ENCODE measurements around the gene AVPR1B.

AVPR1B gene

GRCh38 chr1:206114692-206115640 is 2.2 kb downstream of the AVPR1B start:
- in situ Hi-C loops (cut with HindIII; ENCODE audit: low sequenced_read_pairs): loop anchor here (5.0 to 25.0 kb wide), 2 partner anchors 138 to 203 kb away; no protein-coding TSS in a partner anchor

GRCh38 chr1:206112600-206113301 is 4.4 kb downstream of the AVPR1B start:
- in situ Hi-C loops (cut with HindIII; ENCODE audit: low sequenced_read_pairs): loop anchor here (5.0 to 25.0 kb wide), 2 partner anchors 135 to 200 kb away; no protein-coding TSS in a partner anchor

GRCh38 chr1:206111271-206111927 is 5.8 kb downstream of the AVPR1B start:
- in situ Hi-C loops (cut with HindIII; ENCODE audit: low sequenced_read_pairs): loop anchor here (5.0 to 25.0 kb wide), 2 partner anchors 134 to 199 kb away; no protein-coding TSS in a partner anchor

GRCh38 chr1:206110820-206111219 is 6.4 kb downstream of the AVPR1B start:
- in situ Hi-C loops (cut with HindIII; ENCODE audit: low sequenced_read_pairs): loop anchor here (5.0 to 25.0 kb wide), 2 partner anchors 134 to 199 kb away; no protein-coding TSS in a partner anchor

- in situ Hi-C loops (cut with HindIII; ENCODE audit: low sequenced_read_pairs): loop anchor here (5.0 to 25.0 kb wide), 2 partner anchors 133 to 198 kb away; no protein-coding TSS in a partner anchor
Observed at GRCh38 chr1:206110161-206110560, 7.0 kb downstream of the AVPR1B start.

GRCh38 chr1:206109718-206110117 is 7.5 kb downstream of the AVPR1B start:
- in situ Hi-C loops (cut with HindIII; ENCODE audit: low sequenced_read_pairs): loop anchor here (5.0 to 25.0 kb wide), 2 partner anchors 132 to 197 kb away; no protein-coding TSS in a partner anchor

- in situ Hi-C loops (cut with HindIII; ENCODE audit: low sequenced_read_pairs): loop anchor here (25.0 kb wide), 1 partner anchor 196 kb away; no protein-coding TSS in a partner anchor
Observed at GRCh38 chr1:206108635-206109034, 8.6 kb downstream of the AVPR1B start.

GRCh38 chr1:206107168-206107544 is 10.0 kb downstream of the AVPR1B start:
- in situ Hi-C loops (cut with HindIII; ENCODE audit: low sequenced_read_pairs): loop anchor here (25.0 kb wide), 1 partner anchor 195 kb away; no protein-coding TSS in a partner anchor

GRCh38 chr1:206106328-206107167 is 10.6 kb downstream of the AVPR1B start:
- in situ Hi-C loops (cut with HindIII; ENCODE audit: low sequenced_read_pairs): loop anchor here (25.0 kb wide), 1 partner anchor 194 kb away; no protein-coding TSS in a partner anchor

- in situ Hi-C loops (cut with HindIII; ENCODE audit: low sequenced_read_pairs): loop anchor here (25.0 kb wide), 1 partner anchor 193 kb away; no protein-coding TSS in a partner anchor
Observed at GRCh38 chr1:206105464-206105995, 11.7 kb downstream of the AVPR1B start.

GRCh38 chr1:206103979-206104378 is 13.2 kb downstream of the AVPR1B start:
- in situ Hi-C loops (cut with HindIII; ENCODE audit: low sequenced_read_pairs): loop anchor here (5.0 to 25.0 kb wide), 2 partner anchors 72 to 192 kb away; no protein-coding TSS in a partner anchor

GRCh38 chr1:206102292-206102936 is 14.8 kb downstream of the AVPR1B start:
- in situ Hi-C loops (cut with HindIII; ENCODE audit: low sequenced_read_pairs): loop anchor here (5.0 to 25.0 kb wide), 2 partner anchors 70 to 190 kb away; no protein-coding TSS in a partner anchor

- in situ Hi-C loops (cut with HindIII; ENCODE audit: low sequenced_read_pairs): loop anchor here (5.0 to 25.0 kb wide), 2 partner anchors 69 to 189 kb away; no protein-coding TSS in a partner anchor
Observed at GRCh38 chr1:206101351-206102045, 15.7 kb downstream of the AVPR1B start.

- in situ Hi-C loops (cut with HindIII; ENCODE audit: low sequenced_read_pairs): loop anchor here (5.0 to 25.0 kb wide), 2 partner anchors 68 to 188 kb away; no protein-coding TSS in a partner anchor
Observed at GRCh38 chr1:206100226-206100815, 16.9 kb downstream of the AVPR1B start.

GRCh38 chr1:206098242-206098919 is 18.8 kb downstream of the AVPR1B start:
- in situ Hi-C loops (cut with HindIII; ENCODE audit: low sequenced_read_pairs): no loop called here

- in situ Hi-C loops (cut with HindIII; ENCODE audit: low sequenced_read_pairs): no loop called here
Observed at GRCh38 chr1:206097381-206097780, 19.8 kb downstream of the AVPR1B start.

GRCh38 chr1:206094024-206094423 is 23.2 kb downstream of the AVPR1B start:
- in situ Hi-C loops (cut with HindIII; ENCODE audit: low sequenced_read_pairs): no loop called here

All from endothelial cell of hepatic sinusoid (primary cell).